Measurements from ENCODE around the gene FERD3L. TPM values are rescaled to one million over a fixed set of nuclear protein-coding genes. Genes with fewer than 3 reads are reported as not detected.
"Not testable (repeated sequence)": the region's sequence is repeated elsewhere in the genome, so short reads cannot be mapped to it uniquely, and the experiment has no call there.

FERD3L gene
- total RNA-seq, 1 experiment from 2014 or later, result not detected

DNA sequence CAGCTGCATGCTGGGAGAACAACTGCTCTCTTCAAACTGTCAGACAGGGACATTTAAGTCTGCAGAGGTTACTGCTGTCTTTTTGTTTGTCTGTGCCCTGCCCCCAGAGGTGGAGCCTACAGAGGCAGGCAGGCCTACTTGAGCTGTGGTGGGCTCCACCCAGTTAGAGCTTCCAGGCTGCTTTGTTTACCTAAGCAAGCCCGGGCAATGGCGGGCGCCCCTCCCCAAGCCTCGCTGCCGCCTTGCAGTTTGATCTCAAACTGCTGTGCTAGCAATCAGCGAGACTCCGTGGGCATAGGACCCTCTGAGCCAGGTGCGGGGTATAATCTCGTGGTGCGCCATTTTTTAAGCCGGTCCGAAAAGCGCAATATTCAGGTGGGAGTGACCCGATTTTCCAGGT lies 49.2 kb upstream of the FERD3L start:
- peak; percentile 74 for TF ChIP-seq FOXK1 (CRISPR knock-in tag; IDR thresholded peaks at IDR 0.05)
- H3K36me3 Mint-ChIP-seq, CTCF ChIA-PET, H3K4me1 Mint-ChIP-seq, ATAC-seq, H3K27ac Mint-ChIP-seq, H3K9me3 Mint-ChIP-seq: not testable (repeated sequence)
- DNase-seq (ENCODE audit: low spot score), result peak; percentile 62
- Mint-ChIP-seq H3K27me3 (ENCODE audit: low read depth) (peaks cover 66% of the 10 kb centered on the region), H3K4me3 (peak overlapping the region; percentile 92)
- POLR2A ChIA-PET, result interaction anchor here (0.6 kb wide), 1 partner anchor 165 kb away, joined by 4 read pairs; no protein-coding TSS in a partner anchor

- peaks cover 4% of the 10 kb centered on the region; the same call in 1 of the 2 replicates for H3K36me3 Mint-ChIP-seq
- H3K4me3 Mint-ChIP-seq, result no peak overlapping the region
- no peak for ATAC-seq
- no peaks in the 10 kb centered on the region for H3K4me1 Mint-ChIP-seq
- POLR2A ChIA-PET, result no interaction called here
- CTCF ChIA-PET, result no interaction called here
- no peak for TF ChIP-seq NFE2L1 (CRISPR knock-in tag; IDR thresholded peaks at IDR 0.05)
- no peak for TF ChIP-seq E2F1 (CRISPR knock-in tag; IDR thresholded peaks at IDR 0.05)
- TF ChIP-seq ESRRA (CRISPR knock-in tag; IDR thresholded peaks at IDR 0.05; ENCODE audit: borderline replicate concordance), result no peak
- TF ChIP-seq, protein P1, sequence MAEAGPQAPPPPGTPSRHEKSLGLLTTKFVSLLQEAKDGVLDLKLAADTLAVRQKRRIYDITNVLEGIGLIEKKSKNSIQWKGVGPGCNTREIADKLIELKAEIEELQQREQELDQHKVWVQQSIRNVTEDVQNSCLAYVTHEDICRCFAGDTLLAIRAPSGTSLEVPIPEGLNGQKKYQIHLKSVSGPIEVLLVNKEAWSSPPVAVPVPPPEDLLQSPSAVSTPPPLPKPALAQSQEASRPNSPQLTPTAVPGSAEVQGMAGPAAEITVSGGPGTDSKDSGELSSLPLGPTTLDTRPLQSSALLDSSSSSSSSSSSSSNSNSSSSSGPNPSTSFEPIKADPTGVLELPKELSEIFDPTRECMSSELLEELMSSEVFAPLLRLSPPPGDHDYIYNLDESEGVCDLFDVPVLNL (CRISPR knock-in tag; IDR thresholded peaks at IDR 0.05; ENCODE audit: borderline replicate concordance, low read depth), result no peak
- no peak for TF ChIP-seq TCF7 (CRISPR knock-in tag; IDR thresholded peaks at IDR 0.05; ENCODE audit: low read depth)
- TF ChIP-seq USF1 (CRISPR knock-in tag; IDR thresholded peaks at IDR 0.05), result no peak
- TF ChIP-seq JAZF1 (CRISPR knock-in tag; IDR thresholded peaks at IDR 0.05), result no peak
- TF ChIP-seq, protein P2, sequence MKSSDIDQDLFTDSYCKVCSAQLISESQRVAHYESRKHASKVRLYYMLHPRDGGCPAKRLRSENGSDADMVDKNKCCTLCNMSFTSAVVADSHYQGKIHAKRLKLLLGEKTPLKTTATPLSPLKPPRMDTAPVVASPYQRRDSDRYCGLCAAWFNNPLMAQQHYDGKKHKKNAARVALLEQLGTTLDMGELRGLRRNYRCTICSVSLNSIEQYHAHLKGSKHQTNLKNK (CRISPR knock-in tag; IDR thresholded peaks at IDR 0.05), result no peak
- no peak for TF ChIP-seq TEAD4 (CRISPR knock-in tag; IDR thresholded peaks at IDR 0.05)
- TF ChIP-seq, protein P3, sequence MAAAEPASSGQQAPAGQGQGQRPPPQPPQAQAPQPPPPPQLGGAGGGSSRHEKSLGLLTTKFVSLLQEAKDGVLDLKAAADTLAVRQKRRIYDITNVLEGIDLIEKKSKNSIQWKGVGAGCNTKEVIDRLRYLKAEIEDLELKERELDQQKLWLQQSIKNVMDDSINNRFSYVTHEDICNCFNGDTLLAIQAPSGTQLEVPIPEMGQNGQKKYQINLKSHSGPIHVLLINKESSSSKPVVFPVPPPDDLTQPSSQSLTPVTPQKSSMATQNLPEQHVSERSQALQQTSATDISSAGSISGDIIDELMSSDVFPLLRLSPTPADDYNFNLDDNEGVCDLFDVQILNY (CRISPR knock-in tag; IDR thresholded peaks at IDR 0.05), result no peak
- TF ChIP-seq RORB (CRISPR knock-in tag; IDR thresholded peaks at IDR 0.05), result no peak
- no peak for TF ChIP-seq GABPB1 (CRISPR knock-in tag; IDR thresholded peaks at IDR 0.05)
- no peak for TF ChIP-seq ZNF219 (CRISPR knock-in tag; IDR thresholded peaks at IDR 0.05; ENCODE audit: borderline replicate concordance)
- TF ChIP-seq, protein P4, sequence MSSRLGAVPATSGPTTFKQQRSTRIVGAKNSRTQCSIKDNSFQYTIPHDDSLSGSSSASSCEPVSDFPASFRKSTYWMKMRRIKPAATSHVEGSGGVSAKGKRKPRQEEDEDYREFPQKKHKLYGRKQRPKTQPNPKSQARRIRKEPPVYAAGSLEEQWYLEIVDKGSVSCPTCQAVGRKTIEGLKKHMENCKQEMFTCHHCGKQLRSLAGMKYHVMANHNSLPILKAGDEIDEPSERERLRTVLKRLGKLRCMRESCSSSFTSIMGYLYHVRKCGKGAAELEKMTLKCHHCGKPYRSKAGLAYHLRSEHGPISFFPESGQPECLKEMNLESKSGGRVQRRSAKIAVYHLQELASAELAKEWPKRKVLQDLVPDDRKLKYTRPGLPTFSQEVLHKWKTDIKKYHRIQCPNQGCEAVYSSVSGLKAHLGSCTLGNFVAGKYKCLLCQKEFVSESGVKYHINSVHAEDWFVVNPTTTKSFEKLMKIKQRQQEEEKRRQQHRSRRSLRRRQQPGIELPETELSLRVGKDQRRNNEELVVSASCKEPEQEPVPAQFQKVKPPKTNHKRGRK (CRISPR knock-in tag; IDR thresholded peaks at IDR 0.05; ENCODE audit: borderline replicate concordance), result no peak
- TF ChIP-seq NFYB (CRISPR knock-in tag; conservative IDR thresholded peaks at IDR 0.05; ENCODE audit: low read depth), result no peak
- TF ChIP-seq TEAD1 (CRISPR knock-in tag; IDR thresholded peaks at IDR 0.05), result no peak
- no peak for TF ChIP-seq RELA (CRISPR knock-in tag; IDR thresholded peaks at IDR 0.05; ENCODE audit: borderline replicate concordance)
- TF ChIP-seq STAT6 (CRISPR knock-in tag; conservative IDR thresholded peaks at IDR 0.05; ENCODE audit: low read depth), result no peak
- TF ChIP-seq HMGXB4 (CRISPR knock-in tag; IDR thresholded peaks at IDR 0.05), result no peak
- TF ChIP-seq CREB1 (CRISPR knock-in tag; IDR thresholded peaks at IDR 0.05), result no peak
- no peak for DNase-seq (ENCODE audit: low spot score)
- H3K9me3 Mint-ChIP-seq, result peaks cover 20% of the 10 kb centered on the region
- H3K27me3 Mint-ChIP-seq (ENCODE audit: low read depth), result peaks cover 4% of the 10 kb centered on the region
- no peak overlapping the region for H3K27ac Mint-ChIP-seq
These were observed 36.4 kb upstream of the FERD3L start for GRCh38 chr7:19181634-19182033.

Measured in WTC11 (cell line).